K562 (cell line): ENCODE measurements around the gene PBX1. TPM values are rescaled to one million over a fixed set of nuclear protein-coding genes. Genes with fewer than 3 reads are reported as not detected.

Source experiments
- ATAC-seq: fragments of 200-7000 bp; cut with Tn5 transposase; 3 replicates; pipeline ENCODE4 v1.9.1; 2020; ENCODE audit warnings: moderate library complexity
- BruUV-seq: library from RNA; stranded (reverse); fragments of 400-500 nt; replicated peaks from 2 replicates; lab custom pipeline; 2021; lab: Mats Ljungman, UMichigan
- CTCF ChIA-PET: fragments of 300-600 bp; formaldehyde crosslinking; extraction: SDS; loops from one replicate; lab custom pipeline; 2021; ENCODE audit warnings: low intra/inter-chr PET ratio; lab: Yijun Ruan, JAX
- POLR2A ChIA-PET: fragments of 300-600, 350-650 bp; sonication (Branson Sonifier 250); formaldehyde crosslinking; extraction: SDS; loops from one replicate; lab custom pipeline; 2021; ENCODE audit warnings: antibody characterized with exemption, inconsistent platforms; lab: Yijun Ruan, JAX
- DNase-seq, 4 experiments: peaks; one replicate each; pipeline versions ENCODE4 v3.0.0 to v3.0.0-alpha.2; 2011 to 2018; ENCODE audit warnings: low spot score in 3 of 4, mixed read lengths in 3 of 4; ENCODE audit errors: extremely low read depth in 1 of 4
- FAIRE-seq: peaks from 2 replicates; lab custom pipeline; 2011; peaks lifted over from hg19 to GRCh38; lab: Jason Lieb, UNC
- H2AFZ ChIP-seq: 2 replicates; pipeline ENCODE4 v1.6.0; 2011; ENCODE audit warnings: low read depth, low read length, control low read depth, inconsistent platforms
- H3K27ac ChIP-seq: fragments of 200-600 bp; 3 replicates; pipeline ENCODE4 v1.8.0; 2011; ENCODE audit warnings: low read depth, mild to moderate bottlenecking, control low read depth, inconsistent platforms, low read length, moderate library complexity, mixed read lengths; ENCODE audit errors: extremely low read depth
- H3K27me3 ChIP-seq, 2 experiments: fragments of 300-600 bp in 1 of 2; 2 replicates in 1 of 2; 3 replicates in 1 of 2; pipeline versions ENCODE4 v1.6.0 to v1.8.0; 2011; ENCODE audit warnings: inconsistent platforms in 2 of 2, low read length in 2 of 2, mild to moderate bottlenecking in 1 of 2, mixed read lengths in 1 of 2, moderate library complexity in 1 of 2; ENCODE audit not compliant: control insufficient read depth in 2 of 2, insufficient read depth in 2 of 2
- H3K36me3 ChIP-seq: fragments of 300-600 bp; 3 replicates; pipeline ENCODE4 v1.8.0; 2011; ENCODE audit warnings: mild to moderate bottlenecking, low read length, inconsistent platforms; ENCODE audit not compliant: control insufficient read depth, insufficient read depth
- H3K4me1 ChIP-seq, 2 experiments: fragments of 200-600 bp in 1 of 2; replicated peaks in 1 of 2; 2 replicates in 1 of 2; 3 replicates in 1 of 2; pipeline versions ENCODE4 v1.5.1 to v1.8.0; 2011; ENCODE audit warnings: inconsistent platforms in 2 of 2, low read length in 2 of 2, mild to moderate bottlenecking in 1 of 2, mixed read lengths in 1 of 2, moderate library complexity in 1 of 2; ENCODE audit not compliant: control insufficient read depth in 2 of 2, insufficient read depth in 2 of 2
- H3K4me2 ChIP-seq: 2 replicates; pipeline ENCODE4 v1.6.1; 2011; ENCODE audit warnings: low read length, control low read depth, inconsistent platforms, mixed read lengths; ENCODE audit not compliant: insufficient read depth
- H3K4me3 ChIP-seq: fragments of 200-600 bp; sonication (generic), shearing (Covaris generic); 2 replicates; pipeline ENCODE4 v1.5.1; 2016; ENCODE audit warnings: control low read depth, inconsistent platforms
- H3K79me2 ChIP-seq: fragments of 200-600 bp; 3 replicates; pipeline ENCODE4 v1.8.0; 2011; ENCODE audit warnings: low read length, inconsistent platforms; ENCODE audit not compliant: control insufficient read depth, insufficient read depth
- H3K9ac ChIP-seq, 2 experiments: 2 replicates each; pipeline versions ENCODE4 v1.6.0 to v1.6.1; 2011; ENCODE audit warnings: low read depth in 2 of 2, low read length in 2 of 2, control low read depth in 1 of 2, inconsistent platforms in 1 of 2, mild to moderate bottlenecking in 1 of 2, mixed read lengths in 1 of 2; ENCODE audit not compliant: insufficient read depth in 1 of 2
- H3K9me1 ChIP-seq: one replicate; pipeline ENCODE4 v1.6.0; 2011; ENCODE audit warnings: inconsistent platforms, mild to moderate bottlenecking, low read length, moderate library complexity; ENCODE audit not compliant: control insufficient read depth, insufficient read depth
- H3K9me3 ChIP-seq: replicated peaks from 2 replicates; pipeline ENCODE4 v1.5.1; 2011; ENCODE audit warnings: low read depth, low read length, inconsistent platforms; ENCODE audit not compliant: control insufficient read depth, insufficient read depth
- H4K20me1 ChIP-seq: replicated peaks from 2 replicates; pipeline ENCODE4 v1.6.1; 2011; ENCODE audit warnings: low read length, inconsistent platforms, mixed read lengths; ENCODE audit not compliant: control insufficient read depth, insufficient read depth
- ARNT ChIP-seq, 2 experiments: fragments of 450-650 bp; IDR thresholded peaks; 2 replicates each; pipeline ENCODE4 v1.6.1; 2016; ENCODE audit warnings: mild to moderate bottlenecking in 1 of 2
- C11orf30 ChIP-seq: fragments of 450-650 bp; IDR thresholded peaks from 2 replicates; pipeline ENCODE4 v1.6.1; 2016; ENCODE audit warnings: low read depth, mild to moderate bottlenecking
- EZH2 ChIP-seq: IDR thresholded peaks from 2 replicates; pipeline ENCODE4 v1.6.1; 2012; ENCODE audit warnings: low read depth, mild to moderate bottlenecking, inconsistent platforms, low read length, borderline replicate concordance
- KLF1 ChIP-seq: fragments of 450-650 bp; IDR thresholded peaks from 2 replicates; pipeline ENCODE4 v1.6.1; 2016; ENCODE audit warnings: missing genetic modification characterization, missing compliant biosample characterization
- MAFF ChIP-seq: IDR thresholded peaks from 2 replicates; pipeline ENCODE4 v1.6.1; 2012; ENCODE audit warnings: low read length, improper control_type of control experiment
- MAFG ChIP-seq: fragments of 450-650 bp; conservative IDR thresholded peaks from 2 replicates; pipeline ENCODE4 v1.6.1; 2016; ENCODE audit warnings: missing genetic modification characterization, missing compliant biosample characterization
- MAFK ChIP-seq: IDR thresholded peaks from 2 replicates; pipeline ENCODE4 v1.6.1; 2011; ENCODE audit warnings: low read length, improper control_type of control experiment
- POU5F1 ChIP-seq: fragments of 150-350 bp; IDR thresholded peaks from 2 replicates; pipeline ENCODE4 v1.6.1; 2014; ENCODE audit warnings: borderline replicate concordance, low read length, low read depth, mild to moderate bottlenecking; ENCODE audit not compliant: partially characterized antibody
- SAFB2 ChIP-seq: fragments of 200-400 bp; formaldehyde crosslinking; IDR thresholded peaks from 2 replicates; pipeline ENCODE4 v1.6.1; 2018; ENCODE audit warnings: borderline replicate concordance, low read length, low read depth, moderate library complexity; ENCODE audit not compliant: severe bottlenecking
- SRSF9 ChIP-seq: fragments of 200-400 bp; formaldehyde crosslinking; IDR thresholded peaks from 2 replicates; pipeline ENCODE4 v1.6.1; 2017; ENCODE audit warnings: low read depth, low read length, borderline replicate concordance
- ZKSCAN3 ChIP-seq: fragments of 250-450 bp; sonication (Bioruptor Pico); IDR thresholded peaks from 2 replicates; pipeline ENCODE4 v1.4.0; 2020
- ZNF184 ChIP-seq: sonication (generic); formaldehyde crosslinking; IDR thresholded peaks from 2 replicates; pipeline ENCODE4 v1.5.0; 2020; ENCODE audit warnings: missing genetic modification reagents
- ZNF316 ChIP-seq: fragments of 450-650 bp; IDR thresholded peaks from 2 replicates; pipeline ENCODE4 v1.6.1; 2016
- WGBS: fragments of 100-300 bp; shearing (Covaris generic); methylation state at CpG from one replicate; pipeline ENCODE4 v1.1.6; 2016; ENCODE audit warnings: low coverage, mixed read lengths; ENCODE audit not compliant: insufficient coverage; ENCODE audit errors: missing lambda C conversion rate; 5-methylcytosine and 5-hydroxymethylcytosine counted together
- in situ Hi-C: fragments of 300-500 bp; cut with MboI; formaldehyde crosslinking; loops from 4 replicates; pipeline ENCODE4 v1.15.0; 2018; ENCODE audit warnings: inconsistent platforms, mixed read lengths
- intact Hi-C: fragments of 100-400 bp; cut with micrococcal nuclease; formaldehyde crosslinking; loops from 2 replicates; pipeline ENCODE4 v1.14.2; 2022
- polyA plus RNA-seq, 8 experiments: library from polyadenylated mRNA; depleted of rRNA in 4 of 8; stranded (reverse) in 5 of 8; unstranded in 3 of 8; fragments of >200 nt; fragmentation: Nextera tagmentation in 2 of 8; fragmentation: Illumina TruSeq in 1 of 8; extraction: Ambion mirVana in 2 of 8; extraction: Trizol in 1 of 8; gene quantifications; 2 replicates each; pipeline versions ENCODE4 v1.2.1 to v1.2.3, GENCODE V29; 2011 to 2014; ENCODE audit warnings: inconsistent platforms in 1 of 8, missing spikeins in 1 of 8
- total RNA-seq, 7 experiments: library from RNA; depleted of rRNA in 6 of 7; stranded (reverse); fragments of >200 nt in 6 of 7; fragmentation: Illumina TruSeq in 2 of 7; extraction: Trizol in 2 of 7; gene quantifications; 2 replicates each; pipeline versions ENCODE4 v1.2.1 to v1.2.3, GENCODE V29; 2011 to 2021; ENCODE audit warnings: low replicate concordance in 1 of 7

PBX1 gene
- total and polyA plus RNA-seq, 9 of the 15 experiments (the other 6 are each of a cell fraction or from before 2014, with no cell fraction given): 0.03 to 0.62 (median 0.17) TPM

- Histone ChIP-seq H4K20me1 (no peaks in the 10 kb centered on the region; the same call in 1 of the 2 replicates), H3K79me2 (no peaks in the 10 kb centered on the region), H3K4me2 (no peak overlapping the region), H3K4me3 (no peak overlapping the region), H3K9me1 (no peaks in the 10 kb centered on the region), H3K9me3 (no peaks in the 10 kb centered on the region), H3K27me3 (peaks cover 13 to 21% of the 10 kb centered on the region in 2 experiments; a peak in 4 of 5 replicates), H3K36me3 (no peaks in the 10 kb centered on the region)
- CTCF ChIA-PET: no interaction called here
- BruUV-seq: no TSS peak
- intact Hi-C loops: no loop called here
- DNase-seq (no peak), ATAC-seq (no peak), FAIRE-seq (no peak)
- WGBS: 6% methylated on average over 4 of the region's 4 CpGs
- TF ChIP-seq ZKSCAN3 (no peak), EZH2 (no peak), ZNF184 (CRISPR knock-in tag) (no peak), MAFF (peak; percentile 84), MAFK (peak; percentile 77), POU5F1 (no peak), KLF1 (tag) (no peak), SAFB2 (no peak), ZNF316 (peak; percentile 79), SRSF9 (no peak), C11orf30 (peak; percentile 76), ARNT (IDR thresholded peaks at IDR 0.05) (no peak), MAFG (tag) (peak; percentile 73)
- TF ChIP-seq, all 486 proteins: peak for 5
- POLR2A ChIA-PET: no interaction called here
- Histone ChIP-seq H3K9ac (no peak overlapping the region), H2AFZ (no peak overlapping the region), H3K4me1 (no peaks in the 10 kb centered on the region; a peak in 1 of 5 replicates), H3K27ac (no peak overlapping the region)
- in situ Hi-C loops: no loop called here
Observed at GRCh38 chr1:164649146-164649545, 90.2 kb downstream of the PBX1 start.
